ACC112 (cell line): ENCODE measurements around the gene XYLB.
A peak's percentile ranks its signal among the peaks of the same experiment; 100 is the strongest.
"Not testable (repeated sequence)": the region's sequence is repeated elsewhere in the genome, so short reads cannot be mapped to it uniquely, and the experiment has no call there.

Experiments
- H2AFZ ChIP-seq: fragments of 200-600 bp; sonication (generic); one replicate; pipeline ENCODE4 v1.6.0; 2017; ENCODE audit warnings: antibody characterized with exemption, low read length; ENCODE audit not compliant: unreplicated experiment
- H3K27ac ChIP-seq: fragments of 200-600 bp; sonication (generic); 2 replicates; pipeline ENCODE4 v1.5.1; 2014; ENCODE audit warnings: low read depth, mild to moderate bottlenecking, antibody characterized with exemption, low read length, moderate library complexity
- H3K27me3 ChIP-seq: fragments of 200-600 bp; sonication (generic); 2 replicates; pipeline ENCODE4 v1.6.1; 2014; ENCODE audit warnings: mild to moderate bottlenecking, antibody characterized with exemption, low read length, moderate library complexity, mixed read lengths; ENCODE audit not compliant: insufficient read depth
- H3K36me3 ChIP-seq: fragments of 200-600 bp; sonication (generic); 2 replicates; pipeline ENCODE4 v1.6.1; 2016; ENCODE audit warnings: mild to moderate bottlenecking, antibody characterized with exemption, low read length, moderate library complexity, mixed read lengths; ENCODE audit not compliant: insufficient read depth
- H3K4me1 ChIP-seq: fragments of 200-600 bp; sonication (generic); one replicate; pipeline ENCODE4 v1.6.1; 2016; ENCODE audit warnings: low read length, mixed read lengths; ENCODE audit not compliant: insufficient read depth, unreplicated experiment, control insufficient read depth
- H3K4me3 ChIP-seq: fragments of 200-600 bp; sonication (generic); 2 replicates; pipeline ENCODE4 v1.5.1; 2014; ENCODE audit warnings: mild to moderate bottlenecking, low read depth, low read length
- H3K79me2 ChIP-seq: fragments of 200-600 bp; sonication (generic); one replicate; pipeline ENCODE4 v1.6.0; 2016; ENCODE audit warnings: low read length; ENCODE audit not compliant: control insufficient read depth, unreplicated experiment, insufficient read depth

XYLB gene

GRCh38 chr3:38346587-38347410 is at the start of gene XYLB:
TSS of gene XYLB (plus strand) at chr3:38346785. CDS start at chr3:38346869, 84 bp downstream.
- Histone ChIP-seq H3K4me1 (peaks cover 26% of the 10 kb centered on the region), H3K27ac (no peak within 1 kb of the TSS; the same call in 1 of the 2 replicates), H2AFZ (peak within 1 kb of the TSS; percentile 58)

DNA sequence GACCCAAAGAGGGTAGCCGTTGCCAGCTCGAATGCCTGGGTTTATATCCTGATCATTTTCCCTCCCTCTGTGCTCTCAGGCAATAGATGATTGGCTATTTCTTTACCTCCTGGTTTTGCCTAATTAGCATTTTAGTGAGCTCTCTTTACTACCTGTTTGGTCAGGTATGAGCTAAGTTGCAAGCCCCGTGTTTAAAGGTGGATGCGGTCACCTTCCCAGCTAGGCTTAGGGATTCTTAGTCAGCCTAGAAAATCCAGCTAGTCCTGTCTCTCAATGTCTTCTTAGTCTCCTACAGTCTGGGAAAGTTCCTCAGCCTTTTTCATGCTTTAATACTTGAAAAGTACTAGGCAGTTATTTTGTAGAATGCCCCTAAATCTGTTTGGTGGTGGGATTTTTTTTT is 49.5 kb upstream of the XYLB start:
- not testable (repeated sequence) for H2AFZ ChIP-seq

More at GRCh38 chr3:38346587-38347410, at the start of gene XYLB:
- H3K4me3 ChIP-seq: peak within 1 kb of the TSS; percentile 78
- H3K36me3 ChIP-seq: no peaks in the 10 kb centered on the region
- H3K79me2 ChIP-seq: peaks cover 21% of the 10 kb centered on the region
- no peaks in the 10 kb centered on the region for H3K27me3 ChIP-seq

DNA sequence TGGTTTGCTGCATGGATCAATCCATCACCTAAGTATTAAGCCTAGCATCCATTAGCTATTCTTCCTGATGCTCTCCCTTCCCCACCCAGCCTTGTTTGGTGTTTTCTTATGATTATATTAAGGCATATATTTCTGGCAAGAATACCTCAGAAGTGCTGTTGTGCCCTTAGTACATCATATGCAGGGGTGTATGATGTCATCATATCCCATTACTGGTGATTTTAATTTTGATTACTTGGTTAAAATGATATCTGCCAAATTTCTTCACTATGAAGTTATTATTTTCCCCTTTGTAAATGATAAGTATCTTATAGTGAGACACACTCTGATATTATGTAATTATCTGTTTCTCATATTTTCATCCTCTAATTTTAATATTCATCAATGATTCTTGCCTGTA is 49.0 kb upstream of the XYLB start:
- H3K79me2 ChIP-seq: no peaks in the 10 kb centered on the region
- no peaks in the 10 kb centered on the region for H3K4me1 ChIP-seq
- no peaks in the 10 kb centered on the region for H3K36me3 ChIP-seq
- no peaks in the 10 kb centered on the region for H3K27me3 ChIP-seq
- no peak overlapping the region for H3K4me3 ChIP-seq
- H2AFZ ChIP-seq: no peak overlapping the region
- no peak overlapping the region for H3K27ac ChIP-seq

More for the DNA sequence above, 49.5 kb upstream of the XYLB start:
- not testable (repeated sequence) for H3K36me3 ChIP-seq, H3K79me2 ChIP-seq, H3K27me3 ChIP-seq, H3K4me3 ChIP-seq, H3K4me1 ChIP-seq, H3K27ac ChIP-seq

- H3K79me2 ChIP-seq: no peaks in the 10 kb centered on the region
- no peak overlapping the region for H3K27ac ChIP-seq
- H2AFZ ChIP-seq: no peak overlapping the region
- no peak overlapping the region for H3K4me3 ChIP-seq
- H3K4me1 ChIP-seq: no peaks in the 10 kb centered on the region
- no peaks in the 10 kb centered on the region for H3K27me3 ChIP-seq
- no peaks in the 10 kb centered on the region for H3K36me3 ChIP-seq
These were observed 48.5 kb upstream of the XYLB start for GRCh38 chr3:38297947-38298711.

- Histone ChIP-seq H3K36me3 (no peaks in the 10 kb centered on the region), H3K27ac (no peak overlapping the region), H2AFZ (no peak overlapping the region), H3K4me1 (no peaks in the 10 kb centered on the region), H3K27me3 (no peaks in the 10 kb centered on the region), H3K79me2 (no peaks in the 10 kb centered on the region), H3K4me3 (no peak overlapping the region)
These were observed 39.6 kb upstream of the XYLB start for GRCh38 chr3:38306941-38307340.

- Histone ChIP-seq H3K36me3 (no peaks in the 10 kb centered on the region), H2AFZ (no peak overlapping the region), H3K27ac (no peak overlapping the region), H3K4me3 (no peak overlapping the region), H3K27me3 (no peaks in the 10 kb centered on the region), H3K79me2 (no peaks in the 10 kb centered on the region), H3K4me1 (no peaks in the 10 kb centered on the region)
These were observed 39.0 kb upstream of the XYLB start for GRCh38 chr3:38307599-38307998.

DNA sequence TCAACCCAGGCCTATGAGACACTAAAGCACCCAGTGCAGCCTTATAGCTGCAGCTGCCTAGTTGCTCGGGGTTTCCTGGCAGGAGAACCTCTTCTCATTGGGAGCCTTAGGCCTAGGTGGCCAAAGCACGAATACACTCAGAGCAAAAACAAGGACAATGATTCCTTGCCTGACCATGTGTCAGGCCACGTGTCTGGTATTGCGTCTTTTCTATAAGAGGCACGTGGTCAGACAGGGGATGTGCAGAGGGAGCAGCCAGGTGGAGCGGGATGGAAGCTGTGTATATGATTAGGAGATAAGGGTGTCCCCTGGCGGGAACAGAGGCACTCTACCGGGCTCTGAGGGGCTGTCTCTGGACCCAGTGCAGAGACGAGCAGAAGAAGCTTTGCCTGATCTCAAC is 38.1 kb upstream of the XYLB start:
- no peaks in the 10 kb centered on the region for H3K79me2 ChIP-seq
- H3K4me1 ChIP-seq: no peaks in the 10 kb centered on the region
- no peaks in the 10 kb centered on the region for H3K36me3 ChIP-seq
- H3K4me3 ChIP-seq: no peak overlapping the region
- H3K27me3 ChIP-seq: no peaks in the 10 kb centered on the region
- H2AFZ ChIP-seq: no peak overlapping the region
- H3K27ac ChIP-seq: no peak overlapping the region

GRCh38 chr3:38311476-38311875 is 35.1 kb upstream of the XYLB start:
- Histone ChIP-seq H2AFZ (no peak overlapping the region), H3K4me1 (no peaks in the 10 kb centered on the region), H3K27ac (no peak overlapping the region), H3K36me3 (no peaks in the 10 kb centered on the region), H3K4me3 (no peak overlapping the region), H3K27me3 (no peaks in the 10 kb centered on the region), H3K79me2 (no peaks in the 10 kb centered on the region)

- no peaks in the 10 kb centered on the region for H3K79me2 ChIP-seq
- H3K4me1 ChIP-seq: no peaks in the 10 kb centered on the region
- H3K36me3 ChIP-seq: no peaks in the 10 kb centered on the region
- H3K27ac ChIP-seq: no peak overlapping the region
- no peaks in the 10 kb centered on the region for H3K27me3 ChIP-seq
- H2AFZ ChIP-seq: no peak overlapping the region
- no peak overlapping the region for H3K4me3 ChIP-seq
These were observed 34.6 kb upstream of the XYLB start for GRCh38 chr3:38311941-38312340.

DNA sequence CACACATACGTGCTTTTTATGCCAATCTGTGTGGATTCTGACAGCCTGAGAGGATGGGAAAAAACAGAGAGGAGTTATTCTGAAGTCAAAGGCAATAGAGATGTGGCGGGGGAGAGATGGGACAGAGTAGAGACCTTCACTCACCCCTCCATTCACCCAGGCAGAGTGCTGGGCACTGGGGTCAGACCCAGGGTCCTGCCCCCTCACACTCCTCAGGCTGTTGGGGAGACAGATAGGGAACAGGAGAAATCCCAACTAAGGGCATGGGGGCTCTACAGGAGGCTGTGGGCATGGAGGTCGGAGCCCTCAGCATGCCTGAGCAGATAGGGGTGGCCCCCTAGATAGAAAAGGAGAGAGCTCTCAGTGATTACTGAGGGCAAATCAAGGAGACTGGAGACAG is 34.2 kb upstream of the XYLB start:
- Histone ChIP-seq H3K4me1 (no peaks in the 10 kb centered on the region), H3K27me3 (no peaks in the 10 kb centered on the region), H3K36me3 (no peaks in the 10 kb centered on the region), H3K4me3 (no peak overlapping the region), H3K79me2 (no peaks in the 10 kb centered on the region), H2AFZ (no peak overlapping the region), H3K27ac (no peak overlapping the region)

DNA sequence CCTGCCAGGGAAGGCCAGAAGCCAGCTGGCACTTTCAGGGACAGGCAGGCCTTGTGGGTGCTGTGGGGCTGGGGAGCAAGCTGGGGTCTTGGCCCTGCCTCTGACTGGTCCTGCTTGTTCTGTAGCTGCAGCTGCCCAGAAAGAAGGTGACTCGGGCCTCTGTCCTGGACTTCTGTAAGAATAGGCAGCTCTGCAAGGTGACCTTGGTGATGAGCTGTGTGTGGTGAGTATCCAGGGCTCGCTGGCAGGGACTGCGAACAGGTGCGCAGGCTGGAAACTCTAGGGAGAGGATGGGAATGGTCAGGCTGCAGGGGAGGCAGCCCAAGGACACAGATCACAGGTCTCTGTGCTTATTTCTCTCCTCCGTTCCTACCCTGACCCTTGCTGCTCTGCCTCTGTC is 33.3 kb upstream of the XYLB start:
- Histone ChIP-seq H3K4me3 (no peak overlapping the region), H3K27ac (no peak overlapping the region), H3K36me3 (no peaks in the 10 kb centered on the region), H3K27me3 (no peaks in the 10 kb centered on the region), H2AFZ (no peak overlapping the region), H3K4me1 (no peaks in the 10 kb centered on the region), H3K79me2 (no peaks in the 10 kb centered on the region)
